K562 (cell line): ENCODE data around the gene RNPEP. TPM values are rescaled to one million over a fixed set of nuclear protein-coding genes. Genes with fewer than 3 reads are reported as not detected.

Experiments
- FIP1L1 ChIP-seq: fragments of 200-400 bp; formaldehyde crosslinking; IDR thresholded peaks from 2 replicates; pipeline ENCODE4 v1.6.1; 2018; ENCODE audit warnings: mild to moderate bottlenecking, low read depth, low read length; ENCODE audit not compliant: poor library complexity, severe bottlenecking
- HEY1 ChIP-seq: fragments of 250-450 bp; sonication (Bioruptor Pico); IDR thresholded peaks from 2 replicates; pipeline ENCODE4 v1.5.0; 2020; ENCODE audit warnings: mild to moderate bottlenecking, moderate library complexity, borderline replicate concordance
- ILF3 ChIP-seq: fragments of 450-650 bp; IDR thresholded peaks from 2 replicates; pipeline ENCODE4 v1.6.1; 2018; ENCODE audit warnings: antibody characterized with exemption, mild to moderate bottlenecking, moderate library complexity, borderline replicate concordance
- ILK ChIP-seq: fragments of 450-650 bp; IDR thresholded peaks from 2 replicates; pipeline ENCODE4 v1.6.1; 2016; ENCODE audit warnings: missing genetic modification characterization, low read depth, mild to moderate bottlenecking, missing compliant biosample characterization, moderate library complexity, borderline replicate concordance
- NR2C2 ChIP-seq, 2 experiments: fragments of 200-800 bp in 1 of 2; sonication (Bioruptor generic) in 1 of 2; sonication (generic) in 1 of 2; formaldehyde crosslinking in 1 of 2; IDR thresholded peaks; 2 replicates each; pipeline versions ENCODE4 v1.6.1 to v1.8.0; 2016 to 2022; ENCODE audit warnings: mild to moderate bottlenecking in 1 of 2, missing compliant biosample characterization in 1 of 2, missing genetic modification characterization in 1 of 2, missing genetic modification reagents in 1 of 2
- RBBP5 ChIP-seq: fragments of 200-600 bp; sonication (generic); IDR thresholded peaks from 2 replicates; pipeline ENCODE4 v1.6.1; 2012; ENCODE audit warnings: borderline replicate concordance, mild to moderate bottlenecking, low read length, control low read depth, inconsistent platforms; ENCODE audit not compliant: insufficient read depth, poor library complexity, severe bottlenecking
- TAL1 ChIP-seq: fragments of 450-650 bp; IDR thresholded peaks from 2 replicates; pipeline ENCODE4 v1.6.1; 2016; ENCODE audit warnings: mild to moderate bottlenecking
- U2AF2 ChIP-seq: fragments of 200-400 bp; formaldehyde crosslinking; optimal IDR thresholded peaks from 2 replicates; pipeline ENCODE3; 2017; ENCODE audit warnings: low read depth, mild to moderate bottlenecking, low read length
- ZBED1 ChIP-seq: IDR thresholded peaks from 2 replicates; pipeline ENCODE4 v1.6.1; 2014
- ZNF212 ChIP-seq: fragments of 450-650 bp; formaldehyde crosslinking; IDR thresholded peaks from 2 replicates; pipeline ENCODE4 v1.4.0; 2020; ENCODE audit warnings: mild to moderate bottlenecking
- ZNF239 ChIP-seq: fragments of 250-450 bp; sonication (Bioruptor Pico); IDR thresholded peaks from 2 replicates; pipeline ENCODE4 v1.4.0; 2020; ENCODE audit warnings: mild to moderate bottlenecking
- ZNF316 ChIP-seq: fragments of 450-650 bp; IDR thresholded peaks from 2 replicates; pipeline ENCODE4 v1.6.1; 2016
- polyA plus RNA-seq, 8 experiments: library from polyadenylated mRNA; depleted of rRNA in 4 of 8; stranded (reverse) in 5 of 8; unstranded in 3 of 8; fragments of >200 nt; fragmentation: Nextera tagmentation in 2 of 8; fragmentation: Illumina TruSeq in 1 of 8; extraction: Ambion mirVana in 2 of 8; extraction: Trizol in 1 of 8; gene quantifications; 2 replicates each; pipeline versions ENCODE4 v1.2.1 to v1.2.3, GENCODE V29; 2011 to 2014; ENCODE audit warnings: inconsistent platforms in 1 of 8, missing spikeins in 1 of 8
- total RNA-seq, 7 experiments: library from RNA; depleted of rRNA in 6 of 7; stranded (reverse); fragments of >200 nt in 6 of 7; fragmentation: Illumina TruSeq in 2 of 7; extraction: Trizol in 2 of 7; gene quantifications; 2 replicates each; pipeline versions ENCODE4 v1.2.1 to v1.2.3, GENCODE V29; 2011 to 2021; ENCODE audit warnings: low replicate concordance in 1 of 7
- TF ChIP-seq, protein P1 (sequence below): fragments of 250-450 bp; sonication (Bioruptor Pico); IDR thresholded peaks from 2 replicates; pipeline ENCODE4 v1.4.0; 2020
- TF ChIP-seq, protein P2 (sequence below): fragments of 450-650 bp; formaldehyde crosslinking; IDR thresholded peaks from 2 replicates; pipeline ENCODE4 v1.4.0; 2020; ENCODE audit warnings: mild to moderate bottlenecking, moderate library complexity
- TF ChIP-seq, protein P3 (sequence below), 2 experiments: IDR thresholded peaks in 1 of 2; conservative IDR thresholded peaks in 1 of 2; 2 replicates each; pipeline ENCODE4 v1.6.1; 2016; ENCODE audit warnings: low read depth in 2 of 2, mild to moderate bottlenecking in 1 of 2, missing compliant biosample characterization in 1 of 2, missing genetic modification characterization in 1 of 2, moderate library complexity in 1 of 2

The RNPEP gene
- total and polyA plus RNA-seq, 9 of the 15 experiments (the other 6 are each of a cell fraction or from before 2014, with no cell fraction given), result 27.5 to 131 (median 63.4) TPM

DNA sequence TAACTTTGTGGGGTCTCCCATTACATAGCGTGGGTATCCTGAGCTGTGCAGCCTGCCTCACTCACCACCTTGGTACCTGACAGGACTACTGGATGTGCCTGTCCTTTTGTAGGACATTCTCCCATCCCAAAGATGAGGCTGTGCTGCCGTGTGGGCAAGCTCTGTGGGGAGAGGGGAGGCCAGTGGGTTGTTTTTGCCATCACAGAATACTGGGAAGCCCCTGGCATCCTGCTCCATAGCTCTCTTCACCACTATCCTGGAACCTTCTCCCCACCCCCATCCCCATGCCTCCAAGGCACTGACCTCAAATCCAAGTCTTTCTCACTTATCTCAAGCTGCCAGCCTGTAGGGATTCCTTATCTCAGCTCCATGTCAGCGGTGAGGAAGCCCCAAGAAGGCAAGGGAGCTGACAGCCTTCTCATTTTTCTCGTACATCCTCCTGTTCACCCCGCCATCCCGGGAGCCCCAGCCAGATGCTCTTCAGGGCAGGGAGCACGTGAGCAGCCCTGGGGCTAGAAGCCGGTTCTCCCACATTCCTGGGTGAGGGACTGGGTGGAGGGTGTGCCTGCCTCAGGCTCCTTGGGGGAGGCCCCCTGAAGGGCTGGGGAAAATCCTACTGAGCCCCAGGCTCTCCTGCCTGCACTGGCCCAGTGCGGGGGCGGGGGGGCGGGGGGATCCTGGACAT, 25.5 kb downstream of the RNPEP start (continued):
- TF ChIP-seq ZNF239 (CRISPR knock-in tag), result 0 out of 2 replicates have a peak, but pooled peaks have one; percentile 22
- TF ChIP-seq, protein P1, sequence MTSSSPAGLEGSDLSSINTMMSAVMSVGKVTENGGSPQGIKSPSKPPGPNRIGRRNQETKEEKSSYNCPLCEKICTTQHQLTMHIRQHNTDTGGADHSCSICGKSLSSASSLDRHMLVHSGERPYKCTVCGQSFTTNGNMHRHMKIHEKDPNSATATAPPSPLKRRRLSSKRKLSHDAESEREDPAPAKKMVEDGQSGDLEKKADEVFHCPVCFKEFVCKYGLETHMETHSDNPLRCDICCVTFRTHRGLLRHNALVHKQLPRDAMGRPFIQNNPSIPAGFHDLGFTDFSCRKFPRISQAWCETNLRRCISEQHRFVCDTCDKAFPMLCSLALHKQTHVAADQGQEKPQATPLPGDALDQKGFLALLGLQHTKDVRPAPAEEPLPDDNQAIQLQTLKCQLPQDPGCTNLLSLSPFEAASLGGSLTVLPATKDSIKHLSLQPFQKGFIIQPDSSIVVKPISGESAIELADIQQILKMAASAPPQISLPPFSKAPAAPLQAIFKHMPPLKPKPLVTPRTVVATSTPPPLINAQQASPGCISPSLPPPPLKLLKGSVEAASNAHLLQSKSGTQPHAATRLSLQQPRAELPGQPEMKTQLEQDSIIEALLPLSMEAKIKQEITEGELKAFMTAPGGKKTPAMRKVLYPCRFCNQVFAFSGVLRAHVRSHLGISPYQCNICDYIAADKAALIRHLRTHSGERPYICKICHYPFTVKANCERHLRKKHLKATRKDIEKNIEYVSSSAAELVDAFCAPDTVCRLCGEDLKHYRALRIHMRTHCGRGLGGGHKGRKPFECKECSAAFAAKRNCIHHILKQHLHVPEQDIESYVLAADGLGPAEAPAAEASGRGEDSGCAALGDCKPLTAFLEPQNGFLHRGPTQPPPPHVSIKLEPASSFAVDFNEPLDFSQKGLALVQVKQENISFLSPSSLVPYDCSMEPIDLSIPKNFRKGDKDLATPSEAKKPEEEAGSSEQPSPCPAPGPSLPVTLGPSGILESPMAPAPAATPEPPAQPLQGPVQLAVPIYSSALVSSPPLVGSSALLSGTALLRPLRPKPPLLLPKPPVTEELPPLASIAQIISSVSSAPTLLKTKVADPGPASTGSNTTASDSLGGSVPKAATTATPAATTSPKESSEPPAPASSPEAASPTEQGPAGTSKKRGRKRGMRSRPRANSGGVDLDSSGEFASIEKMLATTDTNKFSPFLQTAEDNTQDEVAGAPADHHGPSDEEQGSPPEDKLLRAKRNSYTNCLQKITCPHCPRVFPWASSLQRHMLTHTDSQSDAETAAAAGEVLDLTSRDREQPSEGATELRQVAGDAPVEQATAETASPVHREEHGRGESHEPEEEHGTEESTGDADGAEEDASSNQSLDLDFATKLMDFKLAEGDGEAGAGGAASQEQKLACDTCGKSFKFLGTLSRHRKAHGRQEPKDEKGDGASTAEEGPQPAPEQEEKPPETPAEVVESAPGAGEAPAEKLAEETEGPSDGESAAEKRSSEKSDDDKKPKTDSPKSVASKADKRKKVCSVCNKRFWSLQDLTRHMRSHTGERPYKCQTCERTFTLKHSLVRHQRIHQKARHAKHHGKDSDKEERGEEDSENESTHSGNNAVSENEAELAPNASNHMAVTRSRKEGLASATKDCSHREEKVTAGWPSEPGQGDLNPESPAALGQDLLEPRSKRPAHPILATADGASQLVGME, result peak; percentile 80; the same call in 1 of the 2 replicates
- TF ChIP-seq U2AF2, result no peak
- no peak for TF ChIP-seq ILF3
- TF ChIP-seq RBBP5, result peak; percentile 62
- no peak for TF ChIP-seq ZNF316
- TF ChIP-seq TAL1, result peak; percentile 93
- TF ChIP-seq, protein P2, sequence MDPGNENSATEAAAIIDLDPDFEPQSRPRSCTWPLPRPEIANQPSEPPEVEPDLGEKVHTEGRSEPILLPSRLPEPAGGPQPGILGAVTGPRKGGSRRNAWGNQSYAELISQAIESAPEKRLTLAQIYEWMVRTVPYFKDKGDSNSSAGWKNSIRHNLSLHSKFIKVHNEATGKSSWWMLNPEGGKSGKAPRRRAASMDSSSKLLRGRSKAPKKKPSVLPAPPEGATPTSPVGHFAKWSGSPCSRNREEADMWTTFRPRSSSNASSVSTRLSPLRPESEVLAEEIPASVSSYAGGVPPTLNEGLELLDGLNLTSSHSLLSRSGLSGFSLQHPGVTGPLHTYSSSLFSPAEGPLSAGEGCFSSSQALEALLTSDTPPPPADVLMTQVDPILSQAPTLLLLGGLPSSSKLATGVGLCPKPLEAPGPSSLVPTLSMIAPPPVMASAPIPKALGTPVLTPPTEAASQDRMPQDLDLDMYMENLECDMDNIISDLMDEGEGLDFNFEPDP (CRISPR knock-in tag), result no peak
- no peak for TF ChIP-seq ZNF212
- TF ChIP-seq NR2C2 (CRISPR knock-in tag; IDR thresholded peaks at IDR 0.05), result no peak
- peak; percentile 42; the same call in 1 of the 2 replicates for TF ChIP-seq NR2C2 (tag; IDR thresholded peaks at IDR 0.05)
- TF ChIP-seq HEY1 (CRISPR knock-in tag), result peak; percentile 50; the same call in 1 of the 2 replicates
- no peak for TF ChIP-seq FIP1L1
- TF ChIP-seq ZBED1, result no peak
- TF ChIP-seq ILK (tag), result no peak
- TF ChIP-seq, protein P3, sequence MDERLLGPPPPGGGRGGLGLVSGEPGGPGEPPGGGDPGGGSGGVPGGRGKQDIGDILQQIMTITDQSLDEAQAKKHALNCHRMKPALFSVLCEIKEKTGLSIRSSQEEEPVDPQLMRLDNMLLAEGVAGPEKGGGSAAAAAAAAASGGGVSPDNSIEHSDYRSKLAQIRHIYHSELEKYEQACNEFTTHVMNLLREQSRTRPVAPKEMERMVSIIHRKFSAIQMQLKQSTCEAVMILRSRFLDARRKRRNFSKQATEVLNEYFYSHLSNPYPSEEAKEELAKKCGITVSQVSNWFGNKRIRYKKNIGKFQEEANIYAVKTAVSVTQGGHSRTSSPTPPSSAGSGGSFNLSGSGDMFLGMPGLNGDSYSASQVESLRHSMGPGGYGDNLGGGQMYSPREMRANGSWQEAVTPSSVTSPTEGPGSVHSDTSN (CRISPR knock-in tag; IDR thresholded peaks at IDR 0.05; ENCODE audit: low read depth), result no peak
- TF ChIP-seq, protein P3 (tag; conservative IDR thresholded peaks at IDR 0.05; ENCODE audit: low read depth), result peak; percentile 76
